ENCODE data around the gene MTAP. TPM values are rescaled to one million over a fixed set of nuclear protein-coding genes. Genes with fewer than 3 reads are reported as not detected.

The MTAP gene
- 1.8 and 1.9 TPM in 2 replicates for total RNA-seq (2014; rRNA removed; shearing (Covaris generic))
- polyA plus RNA-seq (2015; cell fraction: cytosol; rRNA removed), result 0.14 TPM in 1 of 2 replicates, not detected in the other
- 0.25 and 1.5 TPM in 2 replicates for polyA plus RNA-seq (2015; cell fraction: nucleus; rRNA removed)

GRCh38 chr9:21802418-21803000, at the start of gene MTAP:
MTAP (plus strand) TSS chr9:21802636; CDS start chr9:21802749, 113 bp downstream.
- DNase-seq (ENCODE audit: low read depth), result peak; percentile 88

- DNase-seq (ENCODE audit: low read depth), result no peak
Observed at GRCh38 chr9:21753523-21753922, 48.9 kb upstream of the MTAP start.

- DNase-seq (ENCODE audit: low read depth), result no peak
Observed at GRCh38 chr9:21754741-21755140, 47.7 kb upstream of the MTAP start.

- DNase-seq (ENCODE audit: low read depth), result no peak
Observed at GRCh38 chr9:21758540-21758939, 43.9 kb upstream of the MTAP start.

DNA sequence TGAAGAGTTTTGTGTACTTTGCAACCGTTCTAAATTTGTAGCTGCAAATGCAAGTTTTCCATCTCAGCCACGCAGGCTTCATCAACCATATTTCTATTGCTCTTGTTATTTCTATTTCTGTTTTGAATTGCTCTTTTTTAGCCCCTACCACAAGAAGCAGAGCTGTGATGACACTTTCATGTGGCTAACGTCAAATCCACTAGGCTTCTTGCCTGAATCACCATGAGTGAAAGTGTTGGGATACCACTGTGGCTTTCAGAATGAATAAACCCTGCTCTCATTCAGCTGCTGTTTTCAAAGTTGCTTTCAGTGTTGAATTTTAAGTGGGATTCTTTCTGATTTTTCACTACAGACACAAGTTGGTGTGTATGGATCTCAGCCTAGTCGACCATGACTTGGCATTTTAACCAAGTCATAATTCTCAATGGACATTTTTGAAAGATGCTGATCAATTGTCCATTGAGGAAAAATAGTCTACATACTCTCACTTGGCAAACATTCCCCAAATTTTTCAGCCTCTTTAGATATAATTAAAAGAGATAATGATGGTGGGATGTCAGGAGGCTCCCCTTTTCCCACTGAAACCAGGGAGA, 41.0 kb upstream of the MTAP start:
- DNase-seq (ENCODE audit: low read depth), result no peak

- no peak for DNase-seq (ENCODE audit: low read depth)
Observed at GRCh38 chr9:21762064-21762463, 40.4 kb upstream of the MTAP start.

DNA sequence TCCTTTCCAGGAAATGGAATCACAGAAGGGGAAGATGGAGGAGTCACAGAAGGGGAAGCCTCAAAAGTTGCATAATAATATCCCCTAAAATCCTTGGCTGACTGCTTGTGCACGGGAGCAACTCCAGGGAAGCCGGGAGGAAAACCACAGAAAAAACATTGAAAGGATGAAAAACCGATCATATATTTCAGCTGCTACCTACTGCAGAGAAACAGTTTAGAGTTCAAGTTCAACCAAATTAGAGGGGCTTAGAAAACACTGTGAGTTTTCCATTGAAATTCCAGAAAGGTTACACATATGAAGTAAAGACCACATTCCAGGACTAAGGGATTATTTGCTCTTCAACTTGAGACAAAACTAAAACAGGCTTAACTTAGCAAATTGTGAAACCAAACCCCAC, 37.6 kb upstream of the MTAP start:
- DNase-seq (ENCODE audit: low read depth), result no peak

- DNase-seq (ENCODE audit: low read depth), result no peak
Observed at GRCh38 chr9:21766096-21766495, 36.3 kb upstream of the MTAP start.

GRCh38 chr9:21770871-21771560, 31.4 kb upstream of the MTAP start:
- peak; percentile 81 for DNase-seq (ENCODE audit: low read depth)

DNA sequence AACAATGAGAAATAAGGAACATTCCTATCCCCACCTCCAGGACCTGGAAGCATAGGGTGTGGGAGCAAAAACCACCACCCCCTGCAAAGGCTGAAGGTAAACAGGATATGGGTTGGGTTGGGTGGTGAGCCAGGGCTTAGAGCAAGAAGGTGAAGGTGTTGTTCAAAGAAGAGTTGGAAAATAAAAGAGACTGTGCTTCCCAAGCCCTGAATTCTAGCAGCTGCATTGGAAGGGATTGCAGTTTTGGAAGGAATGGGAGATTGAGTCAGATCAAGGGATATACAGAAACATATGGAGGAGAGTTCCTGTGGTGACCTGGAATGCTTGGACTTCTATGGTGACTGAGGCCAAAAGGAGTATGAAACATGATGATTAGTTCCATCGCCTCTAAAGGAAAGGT, 24.7 kb upstream of the MTAP start:
- DNase-seq (ENCODE audit: low read depth), result peak; percentile 65

GRCh38 chr9:21778304-21778703, 24.1 kb upstream of the MTAP start:
- peak; percentile 25 for DNase-seq (ENCODE audit: low read depth)

- no peak for DNase-seq (ENCODE audit: low read depth)
Observed at GRCh38 chr9:21779397-21779796, 23.0 kb upstream of the MTAP start.

GRCh38 chr9:21781656-21782055, 20.8 kb upstream of the MTAP start:
- DNase-seq (ENCODE audit: low read depth), result no peak

- DNase-seq (ENCODE audit: low read depth), result no peak
Observed at GRCh38 chr9:21782205-21782604, 20.2 kb upstream of the MTAP start.

GRCh38 chr9:21788752-21789151, 13.7 kb upstream of the MTAP start:
- DNase-seq (ENCODE audit: low read depth), result no peak

- DNase-seq (ENCODE audit: low read depth), result peak; percentile 80
Observed at GRCh38 chr9:21789541-21790037, 12.8 kb upstream of the MTAP start.

GRCh38 chr9:21795483-21795882, 7.0 kb upstream of the MTAP start:
- no peak for DNase-seq (ENCODE audit: low read depth)

GRCh38 chr9:21796768-21797167, 5.7 kb upstream of the MTAP start:
- no peak for DNase-seq (ENCODE audit: low read depth)

DNA sequence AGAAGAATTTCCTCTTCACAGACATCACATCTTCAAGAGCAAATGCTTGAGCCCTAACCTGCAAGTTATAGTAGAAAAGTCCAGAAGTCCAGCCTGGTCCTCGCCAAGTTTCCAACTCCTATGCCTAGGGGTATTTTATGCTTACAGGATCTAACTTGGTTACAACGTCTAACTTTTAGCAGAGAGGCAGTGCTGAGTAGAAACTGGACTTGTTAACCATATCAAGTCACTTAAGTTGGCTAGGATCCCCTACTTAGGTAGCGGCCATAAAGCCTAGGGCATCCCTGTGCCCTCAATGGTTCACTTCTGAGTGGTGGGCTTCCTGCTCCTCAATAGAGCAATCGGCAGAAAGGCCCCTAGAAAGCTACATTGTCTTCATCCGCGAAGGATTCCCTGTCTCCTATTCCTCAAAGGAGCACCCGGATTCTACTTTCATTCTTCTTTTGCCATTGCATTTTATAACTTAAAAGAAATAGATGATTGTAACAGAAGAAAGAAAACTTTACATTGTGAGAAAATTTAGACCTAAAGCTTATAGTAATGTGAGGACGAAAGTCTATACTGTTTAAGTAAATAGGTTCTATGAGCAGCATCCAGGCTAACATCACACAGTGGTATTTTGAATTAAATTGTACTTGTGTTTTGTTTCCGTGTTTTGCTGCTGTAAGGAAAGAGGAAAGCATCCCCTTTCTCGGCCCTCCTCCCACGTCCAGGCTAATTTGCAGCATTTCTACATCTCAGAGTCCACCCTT, 1.3 kb upstream of the MTAP start:
- no peak for DNase-seq (ENCODE audit: low read depth)

DNA sequence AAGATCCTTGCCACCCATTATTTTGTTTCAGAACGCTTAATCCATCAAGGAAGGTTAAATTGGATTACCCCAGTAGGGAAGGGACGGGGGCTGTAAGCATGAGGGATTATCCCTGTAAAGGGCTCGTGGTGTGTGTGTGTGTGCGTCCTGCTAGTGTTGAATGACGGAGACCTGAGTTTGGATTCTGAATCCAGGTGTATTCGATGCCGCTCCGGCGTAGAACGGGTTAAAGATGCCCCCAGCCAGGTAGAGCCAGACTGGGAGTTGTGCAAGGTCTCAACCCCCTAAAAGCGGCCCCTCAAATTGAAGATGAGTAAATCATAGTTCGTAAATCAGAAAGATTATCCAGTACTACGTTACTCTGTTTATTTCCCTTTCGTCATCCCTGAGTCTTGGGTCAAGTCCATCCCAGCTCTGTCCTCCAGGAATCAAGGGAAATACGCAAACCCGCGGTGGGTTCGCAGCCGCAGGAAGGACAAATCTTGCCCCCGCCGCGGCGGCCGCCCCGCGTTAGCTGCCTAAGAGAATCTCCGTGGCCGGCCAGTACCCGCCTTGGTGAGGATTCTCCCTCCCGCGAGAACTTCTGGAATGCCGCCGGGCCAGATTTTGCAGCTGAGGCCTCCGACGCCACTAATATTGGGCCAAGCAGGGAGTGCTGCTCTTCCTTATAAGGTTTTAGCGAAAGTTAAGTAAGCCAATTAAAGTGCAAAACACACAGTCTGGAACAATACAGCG, 586 bp upstream of the MTAP start:
- no peak for DNase-seq (ENCODE audit: low read depth)

DNA sequence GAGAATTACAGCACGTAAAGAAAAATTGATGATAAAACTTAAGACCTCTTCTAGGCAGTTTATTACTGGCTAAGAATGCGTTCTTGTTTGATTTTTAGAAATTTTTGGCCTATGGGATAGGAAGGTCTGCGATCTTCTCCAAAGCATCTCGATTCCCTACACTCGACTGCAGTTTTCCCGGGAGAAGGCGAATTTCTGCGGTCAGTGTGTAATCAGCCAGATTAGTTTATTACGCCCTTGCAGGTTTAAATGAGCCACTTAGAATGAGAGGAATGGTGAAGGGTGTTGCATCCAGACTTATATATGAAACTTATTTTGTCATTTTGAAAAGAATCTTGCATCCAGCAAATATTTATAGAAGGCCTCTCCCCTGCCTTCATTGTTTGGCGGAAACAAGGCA, 1.2 kb downstream of the MTAP start:
- DNase-seq (ENCODE audit: low read depth), result no peak
